Myocyte (in vitro differentiated cells): ENCODE data around the gene ATG10. TPM values are rescaled to one million over a fixed set of nuclear protein-coding genes. Genes with fewer than 3 reads are reported as not detected.

Source experiments
- total RNA-seq: library from RNA; depleted of rRNA; stranded (reverse); fragments of >200 nt; gene quantifications from 2 replicates; pipeline ENCODE4 v1.2.3, GENCODE V29; 2014

ATG10 gene
- total RNA-seq, 1 donor from 2014 or later: 10.7 TPM

Other genes starting within 250 kb of the ATG10 start
- gene SSBP2, start 220.9 kb upstream of the ATG10 start, total RNA-seq: 35.4 and 42.5 TPM in 2 replicates